Caco-2 (cell line): Measurements from ENCODE around the gene TCF12. TPM values are rescaled to one million over a fixed set of nuclear protein-coding genes. Genes with fewer than 3 reads are reported as not detected.

ENCODE experiments used
- BruUV-seq: library from RNA; stranded (reverse); fragments of 400-500 nt; replicated peaks from 2 replicates; lab custom pipeline; 2021; lab: Mats Ljungman, UMichigan
- CTCF ChIA-PET: fragments of 300-600 bp; sonication (Branson Sonifier 250); formaldehyde crosslinking; loops from one replicate; lab custom pipeline; 2022; ENCODE audit warnings: antibody characterized with exemption; lab: Charles Lee
- POLR2A ChIA-PET: fragments of 300-600 bp; sonication (Branson Sonifier 250); formaldehyde crosslinking; loops from one replicate; lab custom pipeline; 2022; ENCODE audit warnings: antibody characterized with exemption; lab: Charles Lee
- DNase-seq, 2 experiments: peaks; one replicate each; pipeline versions ENCODE4 v3.0.0 to v3.0.0-alpha.2; 2020 to 2022
- H3K27me3 ChIP-seq: replicated peaks from 2 replicates; pipeline ENCODE4 v1.6.0; 2011; ENCODE audit warnings: low read length; ENCODE audit not compliant: control insufficient read depth, insufficient read depth
- H3K36me3 ChIP-seq: 2 replicates; pipeline ENCODE4 v1.5.1; 2011; ENCODE audit warnings: low read length; ENCODE audit not compliant: control insufficient read depth, insufficient read depth
- H3K4me1 ChIP-seq: fragments of 250-450 bp; sonication (Bioruptor Pico); 2 replicates; pipeline ENCODE4 v1.5.1; 2020; ENCODE audit warnings: mild to moderate bottlenecking
- H3K4me3 ChIP-seq: 2 replicates; pipeline ENCODE4 v1.5.1; 2011; ENCODE audit warnings: low read depth, mild to moderate bottlenecking, control low read depth, low read length
- H3K9me3 ChIP-seq: fragments of 250-450 bp; sonication (Bioruptor Pico); 2 replicates; pipeline ENCODE4 v1.5.1; 2020; ENCODE audit warnings: mild to moderate bottlenecking, moderate library complexity
- H3K27ac Mint-ChIP-seq: one replicate; pipeline ENCODE4 v1.8.0; 2022; ENCODE audit warnings: mixed read lengths; ENCODE audit not compliant: unreplicated experiment
- H3K27me3 Mint-ChIP-seq: one replicate; pipeline ENCODE4 v1.8.0; 2022; ENCODE audit warnings: mixed read lengths; ENCODE audit not compliant: insufficient read depth, unreplicated experiment
- H3K36me3 Mint-ChIP-seq: one replicate; pipeline ENCODE4 v1.8.0; 2022; ENCODE audit warnings: mild to moderate bottlenecking, mixed read lengths; ENCODE audit not compliant: insufficient read depth, unreplicated experiment
- H3K4me1 Mint-ChIP-seq: one replicate; pipeline ENCODE4 v1.8.0; 2022; ENCODE audit warnings: low read depth, mixed read lengths; ENCODE audit not compliant: unreplicated experiment
- H3K4me3 Mint-ChIP-seq: one replicate; pipeline ENCODE4 v1.8.0; 2022; ENCODE audit warnings: mild to moderate bottlenecking, moderate library complexity, mixed read lengths; ENCODE audit not compliant: unreplicated experiment
- H3K9me3 Mint-ChIP-seq: one replicate; pipeline ENCODE4 v1.8.0; 2022; ENCODE audit warnings: mixed read lengths; ENCODE audit not compliant: unreplicated experiment
- intact Hi-C: fragments of 100-400 bp; cut with micrococcal nuclease; formaldehyde crosslinking; loops from one replicate; pipeline ENCODE4 v1.10.0; 2022; ENCODE audit not compliant: unreplicated experiment
- total RNA-seq: library from RNA; stranded (reverse); gene quantifications from 2 replicates; pipeline ENCODE4 v1.2.3, GENCODE V29; 2022
- TF ChIP-seq, protein P1 (sequence below), 2 experiments: fragments of 200-600 bp in 1 of 2; IDR thresholded peaks; 1 replicate in 1 of 2; 2 replicates in 1 of 2; pipeline versions ENCODE4 v1.5.1 to v1.8.0; 2011 to 2022; ENCODE audit warnings: antibody characterized with exemption in 1 of 2, control low read depth in 1 of 2, inconsistent platforms in 1 of 2, low read depth in 1 of 2, low read length in 1 of 2, mild to moderate bottlenecking in 1 of 2, moderate library complexity in 1 of 2; ENCODE audit not compliant: insufficient read depth in 1 of 2, severe bottlenecking in 1 of 2, unreplicated experiment in 1 of 2

Gene TCF12
- total RNA-seq, 1 experiment from 2014 or later = 64.4 TPM

DNA sequence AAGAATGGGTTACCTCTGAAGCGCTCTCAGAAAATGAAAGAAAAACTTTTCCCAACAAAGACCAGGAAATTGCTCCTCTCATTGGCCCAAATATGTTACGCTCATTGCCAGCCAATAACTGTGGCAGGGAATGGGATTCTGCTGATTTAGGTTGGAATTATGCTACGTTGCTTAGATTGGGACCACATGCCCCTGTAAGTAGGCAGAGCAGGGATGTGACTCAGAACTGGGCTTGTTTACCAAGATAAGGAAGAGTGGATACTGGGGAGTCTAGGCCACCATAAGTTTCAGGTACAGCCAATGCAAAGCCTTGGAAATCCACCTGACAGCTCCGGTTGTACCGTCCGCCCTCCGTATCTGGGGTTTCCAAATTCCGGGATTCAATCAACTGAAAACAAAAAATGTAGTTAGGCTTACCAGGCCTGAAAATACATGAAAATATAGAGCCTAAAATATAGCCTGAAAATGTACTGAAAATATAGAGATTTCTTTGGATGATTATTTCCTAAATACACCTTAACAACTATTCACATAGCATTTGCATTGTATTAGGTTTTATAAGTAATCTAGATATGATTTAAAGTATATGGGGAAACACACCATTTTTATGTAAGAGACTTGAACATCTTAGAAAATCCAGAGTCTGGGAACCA lies 1.5 kb upstream of the TCF12 start:
- no peak overlapping the region; the same call in 1 of the 2 replicates for H3K4me3 ChIP-seq
- intact Hi-C loops = no loop called here
- no peaks in the 10 kb centered on the region for H3K27me3 ChIP-seq
- H3K9me3 ChIP-seq = no peaks in the 10 kb centered on the region
- Mint-ChIP-seq H3K27me3 (no peaks in the 10 kb centered on the region), H3K27ac (no peak overlapping the region), H3K4me3 (peak overlapping the region; percentile 99), H3K36me3 (peaks cover 14% of the 10 kb centered on the region), H3K4me1 (no peaks in the 10 kb centered on the region), H3K9me3 (no peaks in the 10 kb centered on the region)
- no peaks in the 10 kb centered on the region for H3K36me3 ChIP-seq
- POLR2A ChIA-PET = no interaction called here
- H3K4me1 ChIP-seq = peaks cover 14% of the 10 kb centered on the region
- TF ChIP-seq, protein P1, sequence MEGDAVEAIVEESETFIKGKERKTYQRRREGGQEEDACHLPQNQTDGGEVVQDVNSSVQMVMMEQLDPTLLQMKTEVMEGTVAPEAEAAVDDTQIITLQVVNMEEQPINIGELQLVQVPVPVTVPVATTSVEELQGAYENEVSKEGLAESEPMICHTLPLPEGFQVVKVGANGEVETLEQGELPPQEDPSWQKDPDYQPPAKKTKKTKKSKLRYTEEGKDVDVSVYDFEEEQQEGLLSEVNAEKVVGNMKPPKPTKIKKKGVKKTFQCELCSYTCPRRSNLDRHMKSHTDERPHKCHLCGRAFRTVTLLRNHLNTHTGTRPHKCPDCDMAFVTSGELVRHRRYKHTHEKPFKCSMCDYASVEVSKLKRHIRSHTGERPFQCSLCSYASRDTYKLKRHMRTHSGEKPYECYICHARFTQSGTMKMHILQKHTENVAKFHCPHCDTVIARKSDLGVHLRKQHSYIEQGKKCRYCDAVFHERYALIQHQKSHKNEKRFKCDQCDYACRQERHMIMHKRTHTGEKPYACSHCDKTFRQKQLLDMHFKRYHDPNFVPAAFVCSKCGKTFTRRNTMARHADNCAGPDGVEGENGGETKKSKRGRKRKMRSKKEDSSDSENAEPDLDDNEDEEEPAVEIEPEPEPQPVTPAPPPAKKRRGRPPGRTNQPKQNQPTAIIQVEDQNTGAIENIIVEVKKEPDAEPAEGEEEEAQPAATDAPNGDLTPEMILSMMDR (IDR thresholded peaks at IDR 0.05; ENCODE audit: insufficient read depth in 1 of 2, low read depth in 1 of 2, low read length in 1 of 2, severe bottlenecking in 1 of 2, unreplicated experiment in 1 of 2) = no peak
- no peak for DNase-seq
- BruUV-seq = no TSS peak
- CTCF ChIA-PET = no interaction called here

DNA sequence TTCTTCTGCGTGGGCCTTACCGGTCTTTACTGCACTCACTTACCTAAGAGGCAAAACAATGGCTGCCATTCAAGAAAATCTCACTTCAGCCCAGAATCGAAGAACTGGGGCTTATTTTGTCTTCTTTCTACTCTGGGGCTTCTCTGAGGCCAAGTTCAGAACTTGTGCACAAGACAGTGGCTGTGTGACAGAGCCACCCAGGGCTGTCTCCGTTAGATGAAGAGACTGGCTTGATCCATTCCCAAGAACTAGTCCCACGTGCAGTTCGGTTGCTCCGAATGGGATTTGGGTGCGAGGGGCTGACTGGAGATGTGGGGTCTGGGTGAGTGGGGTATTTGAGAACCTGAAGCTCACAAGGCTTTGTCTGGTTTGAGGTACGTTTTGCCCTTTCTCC lies 795 bp upstream of the TCF12 start:
- intact Hi-C loops = loop anchor here (1.0 to 2.0 kb wide), 3 partner anchors 30 to 221 kb away; no protein-coding TSS in a partner anchor
- H3K4me3 ChIP-seq = peak overlapping the region; percentile 92
- H3K4me1 ChIP-seq = peaks cover 14% of the 10 kb centered on the region
- H3K36me3 ChIP-seq = no peaks in the 10 kb centered on the region
- peak overlapping the region; percentile 99 for H3K4me3 Mint-ChIP-seq
- no peaks in the 10 kb centered on the region for H3K27me3 ChIP-seq
- H3K27me3 Mint-ChIP-seq = no peaks in the 10 kb centered on the region
- peak overlapping the region; percentile 63 for H3K27ac Mint-ChIP-seq
- no peaks in the 10 kb centered on the region for H3K9me3 ChIP-seq
- H3K9me3 Mint-ChIP-seq = no peaks in the 10 kb centered on the region
- POLR2A ChIA-PET = interaction anchor here (0.6 to 1.3 kb wide), 4 partner anchors 22 to 453 kb away, joined by 3 to 16 read pairs (median 6); partner anchors contain the start of gene MNS1
- H3K4me1 Mint-ChIP-seq = no peaks in the 10 kb centered on the region
- TF ChIP-seq, protein P1 (IDR thresholded peaks at IDR 0.05; ENCODE audit: insufficient read depth in 1 of 2, low read depth in 1 of 2, low read length in 1 of 2, severe bottlenecking in 1 of 2, unreplicated experiment in 1 of 2) = no peak
- no TSS peak for BruUV-seq
- CTCF ChIA-PET = interaction anchor here (0.6 to 1.1 kb wide), 3 partner anchors 30 to 220 kb away, joined by 3 to 10 read pairs (median 3); no protein-coding TSS in a partner anchor
- peak; percentile 4 to 31 for DNase-seq
- peaks cover 14% of the 10 kb centered on the region for H3K36me3 Mint-ChIP-seq

DNA sequence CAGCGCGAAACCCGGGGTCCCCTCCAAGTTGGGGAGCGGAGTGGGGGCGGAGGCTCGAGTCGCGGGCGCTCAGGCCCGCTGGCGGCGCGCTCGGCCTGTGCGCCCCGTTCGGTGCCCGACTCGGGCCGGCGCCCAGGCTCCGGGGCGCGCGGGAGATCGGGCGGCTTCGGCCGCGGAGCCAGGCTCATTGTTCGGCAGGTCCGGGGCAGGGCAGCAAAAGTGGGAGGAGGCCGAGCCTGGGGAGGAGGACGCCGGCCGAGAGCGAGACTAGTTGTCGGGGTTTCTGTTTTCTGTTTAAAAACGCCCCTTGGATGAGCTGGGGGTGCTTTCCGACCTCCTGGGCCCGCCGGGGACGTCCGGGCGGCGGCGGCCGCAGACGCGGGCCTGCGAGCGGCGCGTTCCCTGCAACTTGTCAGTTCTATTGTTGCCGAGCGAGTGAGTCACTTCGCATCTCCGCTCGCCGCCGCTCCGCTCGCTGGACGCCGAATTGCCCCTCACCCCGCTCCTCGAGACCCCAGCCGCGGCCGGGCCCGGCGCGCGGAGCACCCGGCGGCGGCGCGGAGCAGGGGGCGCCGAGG lies 676 bp downstream of the TCF12 start:
- POLR2A ChIA-PET = no interaction called here
- intact Hi-C loops = loop anchor here (2.0 kb wide), 1 partner anchor 220 kb away; no protein-coding TSS in a partner anchor
- peaks cover 22% of the 10 kb centered on the region for H3K4me1 ChIP-seq
- TF ChIP-seq, protein P1 (IDR thresholded peaks at IDR 0.05; ENCODE audit: insufficient read depth in 1 of 2, low read depth in 1 of 2, low read length in 1 of 2, severe bottlenecking in 1 of 2, unreplicated experiment in 1 of 2) = no peak
- Mint-ChIP-seq H3K4me3 (peak overlapping the region; percentile 99), H3K36me3 (peaks cover 24% of the 10 kb centered on the region), H3K27me3 (no peaks in the 10 kb centered on the region), H3K4me1 (peaks cover 8% of the 10 kb centered on the region), H3K9me3 (no peaks in the 10 kb centered on the region), H3K27ac (peak overlapping the region; percentile 97)
- no peaks in the 10 kb centered on the region for H3K27me3 ChIP-seq
- CTCF ChIA-PET = interaction anchor here (1.0 to 1.1 kb wide), 2 partner anchors 31 to 97 kb away, joined by 3 to 10 read pairs; no protein-coding TSS in a partner anchor
- peak; percentile 61 to 66 for DNase-seq
- H3K4me3 ChIP-seq = peak overlapping the region; percentile 92
- H3K9me3 ChIP-seq = no peaks in the 10 kb centered on the region
- no TSS peak for BruUV-seq
- no peaks in the 10 kb centered on the region for H3K36me3 ChIP-seq
